ENCODE data around the gene TDRD1.

The TDRD1 gene

DNA sequence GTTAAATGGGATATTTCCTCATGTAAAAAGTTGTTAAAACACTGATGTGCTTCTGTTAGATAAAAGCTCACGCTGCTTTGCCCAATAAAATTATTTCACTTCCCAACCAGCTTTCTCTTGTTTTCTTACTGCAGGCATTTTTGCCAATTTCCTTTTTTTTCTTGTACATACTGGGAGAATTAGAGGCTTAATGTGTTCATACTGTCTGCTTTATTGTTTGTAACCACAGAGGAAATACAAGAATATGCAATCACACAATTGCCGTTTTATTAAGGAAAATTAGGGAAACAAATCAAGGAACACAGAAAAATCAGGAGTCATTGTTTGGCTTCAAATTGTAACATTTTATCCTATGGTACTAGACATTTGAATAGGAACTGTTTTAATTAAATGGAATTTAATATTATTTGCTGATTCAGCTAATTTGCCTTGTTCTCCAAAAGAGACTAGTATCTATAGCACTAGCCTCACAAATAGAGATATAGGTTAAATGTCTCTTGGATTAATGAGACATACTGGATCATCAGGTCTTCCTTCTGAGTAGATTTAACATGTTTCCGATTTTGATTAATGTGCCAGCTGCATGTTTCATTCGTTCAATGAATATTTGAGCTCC is 53.5 kb downstream of the TDRD1 start (continued):
- TF ChIP-seq ISL1 (CRISPR knock-in tag; IDR thresholded peaks at IDR 0.05) (no peak), ZNF8 (CRISPR knock-in tag; IDR thresholded peaks at IDR 0.05) (no peak), PPARA (CRISPR knock-in tag; IDR thresholded peaks at IDR 0.05; ENCODE audit: borderline replicate concordance) (no peak), ARNTL (CRISPR knock-in tag; IDR thresholded peaks at IDR 0.05; ENCODE audit: borderline replicate concordance, low read depth) (no peak), ZFP3 (CRISPR knock-in tag; IDR thresholded peaks at IDR 0.05) (no peak)

DNA sequence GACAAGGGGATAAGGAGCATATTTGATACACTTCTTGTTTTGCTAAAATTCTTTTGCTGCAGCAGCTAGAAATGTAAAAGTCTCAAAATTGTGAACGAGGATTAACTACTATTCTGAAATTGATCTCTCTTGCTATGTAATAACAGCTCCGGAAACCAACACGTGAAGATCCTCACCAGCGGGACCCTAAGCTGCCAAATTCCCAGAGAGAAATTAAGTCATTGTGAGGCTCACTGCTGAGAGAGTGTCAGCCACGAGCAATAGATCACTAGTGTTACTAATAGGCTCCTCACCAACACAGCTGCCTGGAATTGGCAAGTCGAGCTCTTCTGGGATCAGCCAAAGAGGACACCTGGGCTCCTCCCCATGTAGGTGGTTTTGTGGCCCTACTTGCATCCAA is 54.3 kb downstream of the TDRD1 start:
- no peak for TF ChIP-seq SNAI2 (CRISPR knock-in tag; IDR thresholded peaks at IDR 0.05)
- TF ChIP-seq ZNF8 (CRISPR knock-in tag; IDR thresholded peaks at IDR 0.05) = no peak
- TF ChIP-seq, protein P1, sequence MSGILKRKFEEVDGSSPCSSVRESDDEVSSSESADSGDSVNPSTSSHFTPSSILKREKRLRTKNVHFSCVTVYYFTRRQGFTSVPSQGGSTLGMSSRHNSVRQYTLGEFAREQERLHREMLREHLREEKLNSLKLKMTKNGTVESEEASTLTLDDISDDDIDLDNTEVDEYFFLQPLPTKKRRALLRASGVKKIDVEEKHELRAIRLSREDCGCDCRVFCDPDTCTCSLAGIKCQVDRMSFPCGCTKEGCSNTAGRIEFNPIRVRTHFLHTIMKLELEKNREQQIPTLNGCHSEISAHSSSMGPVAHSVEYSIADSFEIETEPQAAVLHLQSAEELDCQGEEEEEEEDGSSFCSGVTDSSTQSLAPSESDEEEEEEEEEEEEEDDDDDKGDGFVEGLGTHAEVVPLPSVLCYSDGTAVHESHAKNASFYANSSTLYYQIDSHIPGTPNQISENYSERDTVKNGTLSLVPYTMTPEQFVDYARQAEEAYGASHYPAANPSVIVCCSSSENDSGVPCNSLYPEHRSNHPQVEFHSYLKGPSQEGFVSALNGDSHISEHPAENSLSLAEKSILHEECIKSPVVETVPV (CRISPR knock-in tag; IDR thresholded peaks at IDR 0.05) = no peak
- TF ChIP-seq RARB (CRISPR knock-in tag; IDR thresholded peaks at IDR 0.05) = no peak
- no peak for TF ChIP-seq TOX (CRISPR knock-in tag; IDR thresholded peaks at IDR 0.05; ENCODE audit: borderline replicate concordance)
- no peak for TF ChIP-seq ISL1 (CRISPR knock-in tag; IDR thresholded peaks at IDR 0.05)
- TF ChIP-seq, protein P2, sequence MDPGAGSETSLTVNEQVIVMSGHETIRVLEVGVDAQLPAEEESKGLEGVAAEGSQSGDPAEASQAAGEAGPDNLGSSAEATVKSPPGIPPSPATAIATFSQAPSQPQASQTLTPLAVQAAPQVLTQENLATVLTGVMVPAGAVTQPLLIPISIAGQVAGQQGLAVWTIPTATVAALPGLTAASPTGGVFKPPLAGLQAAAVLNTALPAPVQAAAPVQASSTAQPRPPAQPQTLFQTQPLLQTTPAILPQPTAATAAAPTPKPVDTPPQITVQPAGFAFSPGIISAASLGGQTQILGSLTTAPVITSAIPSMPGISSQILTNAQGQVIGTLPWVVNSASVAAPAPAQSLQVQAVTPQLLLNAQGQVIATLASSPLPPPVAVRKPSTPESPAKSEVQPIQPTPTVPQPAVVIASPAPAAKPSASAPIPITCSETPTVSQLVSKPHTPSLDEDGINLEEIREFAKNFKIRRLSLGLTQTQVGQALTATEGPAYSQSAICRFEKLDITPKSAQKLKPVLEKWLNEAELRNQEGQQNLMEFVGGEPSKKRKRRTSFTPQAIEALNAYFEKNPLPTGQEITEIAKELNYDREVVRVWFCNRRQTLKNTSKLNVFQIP (CRISPR knock-in tag; IDR thresholded peaks at IDR 0.05; ENCODE audit: borderline replicate concordance, low read depth) = no peak
- TF ChIP-seq ZNF565 (CRISPR knock-in tag; conservative IDR thresholded peaks at IDR 0.05; ENCODE audit: low read depth) = no peak
- TF ChIP-seq ARNTL (CRISPR knock-in tag; IDR thresholded peaks at IDR 0.05; ENCODE audit: borderline replicate concordance, low read depth) = no peak
- no peak for TF ChIP-seq ZFP3 (CRISPR knock-in tag; IDR thresholded peaks at IDR 0.05)
- no peak for TF ChIP-seq ZFP30 (CRISPR knock-in tag; IDR thresholded peaks at IDR 0.05)
- TF ChIP-seq, protein P3, sequence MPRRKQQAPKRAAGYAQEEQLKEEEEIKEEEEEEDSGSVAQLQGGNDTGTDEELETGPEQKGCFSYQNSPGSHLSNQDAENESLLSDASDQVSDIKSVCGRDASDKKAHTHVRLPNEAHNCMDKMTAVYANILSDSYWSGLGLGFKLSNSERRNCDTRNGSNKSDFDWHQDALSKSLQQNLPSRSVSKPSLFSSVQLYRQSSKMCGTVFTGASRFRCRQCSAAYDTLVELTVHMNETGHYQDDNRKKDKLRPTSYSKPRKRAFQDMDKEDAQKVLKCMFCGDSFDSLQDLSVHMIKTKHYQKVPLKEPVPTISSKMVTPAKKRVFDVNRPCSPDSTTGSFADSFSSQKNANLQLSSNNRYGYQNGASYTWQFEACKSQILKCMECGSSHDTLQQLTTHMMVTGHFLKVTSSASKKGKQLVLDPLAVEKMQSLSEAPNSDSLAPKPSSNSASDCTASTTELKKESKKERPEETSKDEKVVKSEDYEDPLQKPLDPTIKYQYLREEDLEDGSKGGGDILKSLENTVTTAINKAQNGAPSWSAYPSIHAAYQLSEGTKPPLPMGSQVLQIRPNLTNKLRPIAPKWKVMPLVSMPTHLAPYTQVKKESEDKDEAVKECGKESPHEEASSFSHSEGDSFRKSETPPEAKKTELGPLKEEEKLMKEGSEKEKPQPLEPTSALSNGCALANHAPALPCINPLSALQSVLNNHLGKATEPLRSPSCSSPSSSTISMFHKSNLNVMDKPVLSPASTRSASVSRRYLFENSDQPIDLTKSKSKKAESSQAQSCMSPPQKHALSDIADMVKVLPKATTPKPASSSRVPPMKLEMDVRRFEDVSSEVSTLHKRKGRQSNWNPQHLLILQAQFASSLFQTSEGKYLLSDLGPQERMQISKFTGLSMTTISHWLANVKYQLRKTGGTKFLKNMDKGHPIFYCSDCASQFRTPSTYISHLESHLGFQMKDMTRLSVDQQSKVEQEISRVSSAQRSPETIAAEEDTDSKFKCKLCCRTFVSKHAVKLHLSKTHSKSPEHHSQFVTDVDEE (CRISPR knock-in tag; IDR thresholded peaks at IDR 0.05) = no peak
- TF ChIP-seq ESRRG (CRISPR knock-in tag; IDR thresholded peaks at IDR 0.05) = no peak
- no peak for TF ChIP-seq BACH2 (CRISPR knock-in tag; IDR thresholded peaks at IDR 0.05; ENCODE audit: borderline replicate concordance)
- no peak for ATAC-seq

DNA sequence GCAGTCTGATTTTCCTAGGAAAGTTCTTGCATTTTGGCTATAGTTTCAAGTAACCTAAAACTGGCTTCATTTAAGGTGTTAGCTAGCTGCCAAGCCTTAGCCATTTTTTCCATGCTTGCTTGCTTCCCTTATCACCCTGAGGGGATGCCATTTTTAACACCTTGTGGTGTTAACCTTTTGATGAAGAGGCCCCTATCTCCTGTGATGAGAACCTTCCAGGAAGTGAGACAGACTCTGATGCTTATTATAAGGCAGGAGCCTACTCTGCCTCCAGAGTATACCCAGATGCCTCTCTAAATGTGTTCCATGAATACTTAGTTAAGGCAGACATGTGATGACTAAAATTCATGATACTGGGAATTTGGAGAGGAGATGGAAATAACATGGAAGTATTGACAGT is 55.0 kb downstream of the TDRD1 start:
- TF ChIP-seq ESRRG (CRISPR knock-in tag; IDR thresholded peaks at IDR 0.05) = no peak
- no peak for TF ChIP-seq OSR1 (CRISPR knock-in tag; IDR thresholded peaks at IDR 0.05)
- no peak for TF ChIP-seq ARNTL (CRISPR knock-in tag; IDR thresholded peaks at IDR 0.05; ENCODE audit: borderline replicate concordance, low read depth)
- TF ChIP-seq PPARA (CRISPR knock-in tag; IDR thresholded peaks at IDR 0.05; ENCODE audit: borderline replicate concordance) = no peak
- TF ChIP-seq RARB (CRISPR knock-in tag; IDR thresholded peaks at IDR 0.05) = no peak
- no peak for TF ChIP-seq ISL1 (CRISPR knock-in tag; IDR thresholded peaks at IDR 0.05)
- TF ChIP-seq ZC3H10 (CRISPR knock-in tag; IDR thresholded peaks at IDR 0.05) = no peak
- TF ChIP-seq, protein P3 (CRISPR knock-in tag; IDR thresholded peaks at IDR 0.05) = no peak
- ATAC-seq = no peak

Data from SK-N-SH treated with all-trans-retinoic acid at 6 μM for 48 hours (cell line).